ENCODE measurements around the gene NFIX.
"Not testable (repeated sequence)": the region's sequence is repeated elsewhere in the genome, so short reads cannot be mapped to it uniquely, and the experiment has no call there.

DNA sequence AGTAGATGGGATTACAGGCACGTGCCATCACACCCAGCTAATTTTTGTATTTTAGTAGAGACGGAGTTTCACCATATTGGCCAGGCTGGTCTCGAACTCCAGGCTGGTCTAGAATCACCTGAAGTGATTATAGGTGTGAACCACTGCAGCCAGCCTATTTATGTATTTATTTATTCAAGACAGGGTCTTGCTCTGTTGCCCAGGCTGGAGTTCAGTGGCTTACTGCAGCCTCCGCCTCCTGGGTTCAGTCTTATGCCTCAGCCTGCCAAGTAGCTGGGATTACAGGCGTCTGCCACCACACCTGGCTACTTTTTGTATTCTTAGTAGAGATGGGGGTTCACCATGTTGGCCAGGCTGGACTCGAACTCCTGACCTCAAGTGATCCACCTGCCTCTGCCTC is 43.2 kb upstream of the NFIX start:
- TF ChIP-seq, protein P1, sequence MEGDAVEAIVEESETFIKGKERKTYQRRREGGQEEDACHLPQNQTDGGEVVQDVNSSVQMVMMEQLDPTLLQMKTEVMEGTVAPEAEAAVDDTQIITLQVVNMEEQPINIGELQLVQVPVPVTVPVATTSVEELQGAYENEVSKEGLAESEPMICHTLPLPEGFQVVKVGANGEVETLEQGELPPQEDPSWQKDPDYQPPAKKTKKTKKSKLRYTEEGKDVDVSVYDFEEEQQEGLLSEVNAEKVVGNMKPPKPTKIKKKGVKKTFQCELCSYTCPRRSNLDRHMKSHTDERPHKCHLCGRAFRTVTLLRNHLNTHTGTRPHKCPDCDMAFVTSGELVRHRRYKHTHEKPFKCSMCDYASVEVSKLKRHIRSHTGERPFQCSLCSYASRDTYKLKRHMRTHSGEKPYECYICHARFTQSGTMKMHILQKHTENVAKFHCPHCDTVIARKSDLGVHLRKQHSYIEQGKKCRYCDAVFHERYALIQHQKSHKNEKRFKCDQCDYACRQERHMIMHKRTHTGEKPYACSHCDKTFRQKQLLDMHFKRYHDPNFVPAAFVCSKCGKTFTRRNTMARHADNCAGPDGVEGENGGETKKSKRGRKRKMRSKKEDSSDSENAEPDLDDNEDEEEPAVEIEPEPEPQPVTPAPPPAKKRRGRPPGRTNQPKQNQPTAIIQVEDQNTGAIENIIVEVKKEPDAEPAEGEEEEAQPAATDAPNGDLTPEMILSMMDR (IDR thresholded peaks at IDR 0.05), result not testable (repeated sequence)
- not testable (repeated sequence) for TF ChIP-seq POLR2A (IDR thresholded peaks at IDR 0.05; ENCODE audit: low read depth); EP300 (IDR thresholded peaks at IDR 0.05)
